ENCODE results near the gene ACSL4. TPM values are rescaled to one million over a fixed set of nuclear protein-coding genes. Genes with fewer than 3 reads are reported as not detected.
"Not testable (repeated sequence)": the region's sequence is repeated elsewhere in the genome, so short reads cannot be mapped to it uniquely, and the experiment has no call there.

ACSL4 gene
- total RNA-seq, 1 donor from 2014 or later = 70.4 TPM

DNA sequence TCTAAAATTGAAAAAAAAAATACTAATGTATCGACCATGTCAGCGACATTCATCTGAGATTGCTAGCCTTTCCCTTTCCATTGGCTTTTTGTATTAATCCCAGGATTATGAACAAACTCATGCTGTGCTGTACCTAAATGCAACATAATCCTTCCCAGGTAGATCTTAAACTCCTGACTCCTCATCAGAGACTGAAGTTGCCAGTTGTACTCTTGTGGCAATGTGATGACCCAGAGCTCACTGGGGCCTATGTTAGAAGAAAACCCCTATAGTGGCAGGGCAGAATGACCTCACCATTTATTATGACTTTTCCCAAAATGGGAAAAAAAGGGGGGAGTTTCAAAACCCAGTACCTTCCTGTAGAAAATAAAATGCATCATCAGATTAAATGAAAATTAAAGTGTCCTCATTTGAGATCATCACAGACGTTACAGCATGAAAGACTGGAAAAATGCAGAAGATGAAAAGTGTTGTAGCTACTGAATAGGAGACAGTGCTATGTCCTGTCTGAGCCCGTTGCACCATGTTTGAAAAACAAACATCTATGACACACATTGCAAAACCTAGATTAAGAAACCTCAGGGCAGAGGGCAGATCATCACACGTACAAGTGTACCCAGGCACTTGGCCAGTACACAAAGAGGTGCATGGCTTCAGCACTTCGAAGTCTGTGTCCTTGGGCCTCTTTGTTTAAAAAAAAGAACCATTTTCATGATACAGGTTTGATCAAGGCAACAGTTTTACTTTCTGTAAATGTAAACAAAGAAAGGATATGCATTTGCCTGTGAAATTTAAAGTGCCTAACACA lies 6.8 kb upstream of the ACSL4 start:
- H3K4me3 ChIP-seq (ENCODE audit: low read depth, low read length) = no peak overlapping the region
- DNase-seq (ENCODE audit: low read depth) = no peak
- no peaks in the 10 kb centered on the region for H3K27me3 ChIP-seq (ENCODE audit: control insufficient read depth, insufficient read depth, low read length)
- H3K36me3 ChIP-seq (ENCODE audit: control insufficient read depth, insufficient read depth, low read length) = no peaks in the 10 kb centered on the region
- no peak for TF ChIP-seq CTCF (IDR thresholded peaks at IDR 0.05; ENCODE audit: insufficient read depth, low read length, poor library complexity, severe bottlenecking)

DNA sequence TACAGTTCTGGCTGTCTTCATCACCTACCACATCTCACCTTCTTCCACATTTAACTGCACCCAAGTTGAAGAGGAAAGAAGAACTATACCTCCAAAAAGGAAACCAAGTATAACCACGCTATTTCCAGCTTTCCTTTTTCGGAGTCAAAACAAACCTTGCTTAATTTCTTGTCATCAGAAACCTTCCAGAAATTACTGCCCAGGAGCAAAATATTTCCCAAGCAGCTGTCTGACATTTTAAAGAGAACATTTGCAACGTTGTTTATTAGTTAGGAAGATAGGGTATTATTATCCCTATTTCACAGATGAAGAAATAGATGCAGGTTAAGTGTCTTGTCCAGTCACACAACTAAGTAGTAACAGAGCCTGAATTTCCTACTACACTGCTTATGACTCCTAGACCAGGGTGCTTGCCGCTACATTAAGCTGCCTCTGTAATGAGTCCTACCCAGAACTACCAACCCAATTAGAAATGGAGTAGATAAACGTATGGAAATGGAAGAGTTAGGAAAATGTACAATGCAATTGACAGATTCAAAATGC lies 2.2 kb upstream of the ACSL4 start:
- no peak overlapping the region for H3K4me3 ChIP-seq (ENCODE audit: low read depth, low read length)
- no peak for DNase-seq (ENCODE audit: low read depth)
- no peaks in the 10 kb centered on the region for H3K36me3 ChIP-seq (ENCODE audit: control insufficient read depth, insufficient read depth, low read length)
- H3K27me3 ChIP-seq (ENCODE audit: control insufficient read depth, insufficient read depth, low read length) = no peaks in the 10 kb centered on the region
- no peak for TF ChIP-seq CTCF (IDR thresholded peaks at IDR 0.05; ENCODE audit: insufficient read depth, low read length, poor library complexity, severe bottlenecking)

- no peak for TF ChIP-seq CTCF (IDR thresholded peaks at IDR 0.05; ENCODE audit: insufficient read depth, low read length, poor library complexity, severe bottlenecking)
- Histone ChIP-seq H3K27me3 (ENCODE audit: control insufficient read depth, insufficient read depth, low read length) (no peaks in the 10 kb centered on the region), H3K36me3 (ENCODE audit: control insufficient read depth, insufficient read depth, low read length) (no peaks in the 10 kb centered on the region), H3K4me3 (ENCODE audit: low read depth, low read length) (peak overlapping the region; percentile 59)
- no peak for DNase-seq (ENCODE audit: low read depth)
Observed at GRCh38 chrX:109733613-109734083, 591 bp upstream of the ACSL4 start.

DNA sequence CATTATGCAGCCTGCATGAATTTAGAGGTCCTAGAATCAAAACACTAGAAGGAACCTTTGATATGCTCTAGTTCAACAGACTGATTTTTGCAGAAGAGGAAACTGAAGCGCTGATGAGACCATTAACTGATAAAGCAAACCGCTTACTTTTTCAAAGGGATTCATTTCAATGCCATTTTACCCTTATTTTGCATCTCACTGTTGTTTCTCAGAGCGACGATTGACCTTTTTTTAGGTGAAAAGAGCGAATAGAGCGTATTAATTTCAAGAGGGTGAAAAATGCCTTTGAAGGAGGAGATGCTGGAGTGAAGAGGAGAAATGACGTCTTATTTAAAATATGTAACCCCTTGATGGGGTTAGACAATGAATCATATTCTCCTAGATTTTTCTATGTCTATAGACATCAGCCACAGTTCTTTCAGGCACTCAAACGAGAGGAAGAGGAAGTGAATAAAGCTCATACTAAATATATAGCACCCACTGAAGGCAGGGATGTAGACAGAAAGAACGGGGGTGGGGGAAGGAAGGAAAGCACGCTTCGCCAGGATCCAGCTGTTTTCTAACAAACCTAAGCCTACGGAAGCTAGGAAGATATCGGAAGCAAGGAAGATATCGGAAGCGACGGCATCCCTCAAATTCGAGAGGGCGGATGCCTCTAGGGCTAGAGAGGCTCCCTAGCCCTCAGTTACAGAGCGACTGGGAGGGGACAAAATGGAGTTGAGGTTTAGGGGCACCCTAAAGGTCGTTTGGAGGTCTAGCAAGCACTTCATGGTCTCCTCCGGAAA lies 848 bp downstream of the ACSL4 start:
- peak overlapping the region; percentile 59 for H3K4me3 ChIP-seq (ENCODE audit: low read depth, low read length)
- no peaks in the 10 kb centered on the region for H3K36me3 ChIP-seq (ENCODE audit: control insufficient read depth, insufficient read depth, low read length)
- H3K27me3 ChIP-seq (ENCODE audit: control insufficient read depth, insufficient read depth, low read length) = no peaks in the 10 kb centered on the region
- TF ChIP-seq CTCF (IDR thresholded peaks at IDR 0.05; ENCODE audit: insufficient read depth, low read length, poor library complexity, severe bottlenecking) = no peak
- DNase-seq (ENCODE audit: low read depth) = no peak

DNA sequence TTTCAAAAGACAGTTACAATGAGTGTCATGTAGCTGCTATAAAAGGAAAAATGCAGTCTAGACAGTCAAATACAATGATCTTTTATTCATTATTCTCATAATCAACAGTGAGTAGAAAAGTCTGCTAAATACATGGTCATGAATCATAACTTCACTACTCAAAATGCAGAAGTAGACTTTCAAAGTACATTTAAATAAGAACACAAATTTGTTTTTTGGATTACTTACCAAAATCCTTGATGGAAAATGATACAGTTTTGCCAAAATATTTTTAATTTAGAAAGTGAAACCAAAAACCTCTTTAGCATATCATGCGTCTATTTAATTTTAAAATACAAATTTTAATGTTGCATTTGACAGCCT lies 4.9 kb downstream of the ACSL4 start:
- DNase-seq (ENCODE audit: low read depth) = no peak
- no peak overlapping the region for H3K4me3 ChIP-seq (ENCODE audit: low read depth, low read length)
- H3K36me3 ChIP-seq (ENCODE audit: control insufficient read depth, insufficient read depth, low read length) = no peaks in the 10 kb centered on the region
- TF ChIP-seq CTCF (IDR thresholded peaks at IDR 0.05; ENCODE audit: insufficient read depth, low read length, poor library complexity, severe bottlenecking) = no peak
- no peaks in the 10 kb centered on the region for H3K27me3 ChIP-seq (ENCODE audit: control insufficient read depth, insufficient read depth, low read length)

GRCh38 chrX:109724971-109725370 lies 8.1 kb downstream of the ACSL4 start:
- H3K27me3 ChIP-seq (ENCODE audit: control insufficient read depth, insufficient read depth, low read length); H3K4me3 ChIP-seq (ENCODE audit: low read depth, low read length); DNase-seq (ENCODE audit: low read depth); H3K36me3 ChIP-seq (ENCODE audit: control insufficient read depth, insufficient read depth, low read length): not testable (repeated sequence)

Measured in kidney epithelial cell (primary cell).